GM18499 (cell line): ENCODE results near the gene TMEM190.
A peak's percentile ranks its signal among the peaks of the same experiment; 100 is the strongest.
"Not testable (repeated sequence)": the region's sequence is repeated elsewhere in the genome, so short reads cannot be mapped to it uniquely, and the experiment has no call there.

ENCODE experiments used
- ATAC-seq: cut with Tn5 transposase; IDR thresholded peaks from one replicate; pipeline ENCODE4 v1.9.1; 2021; ENCODE audit warnings: moderate number of reproducible peaks; ENCODE audit not compliant: insufficient read depth, unreplicated experiment

The TMEM190 gene

DNA sequence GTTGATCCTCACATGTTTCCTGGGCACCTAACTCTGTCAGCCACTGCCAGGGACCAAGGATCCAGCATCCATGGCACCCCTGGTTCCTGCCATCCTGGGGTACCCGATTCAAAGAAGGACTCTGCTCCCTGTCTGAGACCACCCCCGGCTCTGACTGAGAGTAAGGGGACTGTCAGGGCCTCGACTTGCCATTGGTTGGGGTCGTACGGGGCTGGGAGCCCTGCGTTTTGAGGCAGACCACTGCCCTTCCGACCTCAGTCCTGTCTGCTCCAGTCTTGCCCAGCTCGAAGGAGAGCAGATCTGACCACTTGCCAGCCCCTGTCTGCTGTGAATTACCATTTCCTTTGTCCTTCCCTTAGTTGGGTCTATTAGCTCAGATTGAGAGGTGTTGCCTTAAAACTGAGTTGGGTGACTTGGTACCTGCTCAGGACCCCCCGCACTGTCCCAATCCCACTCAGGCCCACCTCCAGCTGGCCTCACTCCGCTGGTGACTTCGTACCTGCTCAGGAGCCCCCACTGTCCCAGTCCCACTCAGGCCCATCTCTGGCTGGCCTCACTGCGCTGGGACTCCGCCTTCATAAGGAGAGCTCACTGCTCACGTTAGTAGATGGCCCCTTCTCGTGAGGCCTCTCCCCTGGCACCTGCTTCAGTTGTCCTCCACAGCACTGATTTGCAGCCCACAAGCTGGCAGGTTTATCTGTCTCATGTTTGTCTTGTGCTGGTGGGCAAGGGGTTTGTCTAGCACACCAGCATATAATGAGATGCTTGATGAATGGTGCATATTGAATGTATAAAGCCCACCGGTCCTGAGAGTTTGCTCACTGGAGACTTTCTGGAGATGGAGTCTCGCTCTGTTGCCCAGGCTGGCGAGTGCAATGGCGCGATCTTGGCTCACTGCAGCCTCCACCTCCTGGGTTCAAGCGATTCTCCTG lies 13.0 kb downstream of the TMEM190 start:
- no peak for ATAC-seq

DNA sequence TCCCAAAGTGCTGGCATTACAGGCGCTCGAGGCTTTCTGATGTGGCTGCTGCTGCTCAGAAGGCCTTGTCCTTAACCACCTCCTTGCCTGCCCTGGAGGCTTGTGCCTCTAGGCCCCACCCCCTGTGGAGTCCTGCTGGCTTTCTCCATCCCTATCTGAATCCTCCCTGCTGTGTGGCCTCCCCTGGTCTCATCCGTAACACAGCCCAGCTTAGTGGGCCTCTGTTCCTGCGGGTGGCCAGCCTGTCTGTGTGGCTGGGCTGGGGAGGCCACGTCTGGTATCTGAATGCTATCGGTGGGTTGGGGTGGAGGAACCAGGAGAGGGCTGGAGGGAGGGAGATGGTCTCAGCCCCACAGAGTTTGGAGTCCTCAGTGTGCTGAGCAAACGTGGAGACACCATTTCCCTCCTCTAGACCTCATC lies 13.8 kb downstream of the TMEM190 start:
- ATAC-seq: no peak

DNA sequence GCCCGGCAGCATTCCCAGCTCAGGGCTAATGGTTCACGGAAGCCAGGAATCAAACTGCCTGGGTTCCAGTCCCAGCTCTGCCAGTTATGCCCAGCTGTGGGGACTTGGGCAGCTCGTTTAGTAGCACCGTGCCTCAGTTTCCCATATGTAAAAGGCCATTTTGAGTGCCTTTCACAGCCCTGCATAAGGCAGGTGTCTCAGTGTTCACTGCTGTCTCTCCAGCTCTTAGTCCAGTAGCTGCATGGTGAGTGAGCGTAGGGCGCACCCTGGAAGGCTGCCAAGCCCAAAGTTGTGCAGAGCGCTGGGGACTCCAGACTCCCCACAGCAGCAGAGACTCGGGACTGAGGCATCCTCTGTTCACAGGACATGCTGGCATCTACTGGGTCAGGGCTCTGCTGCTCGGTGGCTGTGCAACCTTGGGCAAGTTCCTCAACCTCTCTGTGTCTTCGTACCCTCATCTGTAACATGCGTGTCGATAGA lies 14.6 kb downstream of the TMEM190 start:
- no peak for ATAC-seq

DNA sequence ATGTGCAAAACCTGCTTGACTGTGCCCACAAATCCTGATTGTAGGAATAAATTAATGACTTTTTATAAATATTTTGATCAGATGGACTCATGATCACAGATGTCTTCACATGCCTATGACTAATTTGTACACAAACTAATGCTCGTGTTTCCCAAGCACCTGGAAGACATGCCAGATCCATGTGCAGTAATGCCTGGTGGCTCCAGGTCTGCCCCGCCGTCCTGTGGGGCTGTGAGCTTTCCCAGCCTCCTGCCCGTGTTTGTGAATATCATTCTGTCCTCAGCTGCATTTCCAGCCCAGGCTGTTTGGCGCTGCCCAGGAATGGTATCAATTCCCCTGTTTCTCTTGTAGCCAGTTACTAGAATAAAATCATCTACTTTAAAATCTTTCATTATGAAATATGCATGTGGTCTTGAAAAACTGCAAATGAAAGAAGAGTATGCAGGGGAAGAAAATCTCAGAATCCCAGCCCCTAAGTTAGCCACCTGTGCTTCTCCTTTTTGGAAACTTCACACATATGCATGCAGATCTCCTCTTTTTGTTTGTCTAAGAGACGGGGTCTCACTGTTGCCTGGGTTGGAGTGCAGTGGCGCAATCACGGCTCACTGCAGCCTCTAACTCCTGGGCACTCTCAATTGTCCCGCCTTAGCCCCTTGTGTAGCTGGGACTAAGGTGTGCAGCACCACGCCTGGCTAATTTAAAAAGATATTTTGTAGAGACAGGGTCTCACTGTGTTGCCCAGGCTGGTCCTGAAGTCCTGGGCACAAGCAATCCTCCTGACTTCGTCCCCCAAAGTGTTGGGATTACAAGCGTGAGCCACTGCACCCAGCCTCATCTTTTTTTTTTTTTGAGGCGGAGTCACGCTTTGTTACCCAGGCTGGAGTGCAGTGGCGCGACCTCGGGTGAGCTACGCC lies 15.3 kb downstream of the TMEM190 start:
- no peak for ATAC-seq

DNA sequence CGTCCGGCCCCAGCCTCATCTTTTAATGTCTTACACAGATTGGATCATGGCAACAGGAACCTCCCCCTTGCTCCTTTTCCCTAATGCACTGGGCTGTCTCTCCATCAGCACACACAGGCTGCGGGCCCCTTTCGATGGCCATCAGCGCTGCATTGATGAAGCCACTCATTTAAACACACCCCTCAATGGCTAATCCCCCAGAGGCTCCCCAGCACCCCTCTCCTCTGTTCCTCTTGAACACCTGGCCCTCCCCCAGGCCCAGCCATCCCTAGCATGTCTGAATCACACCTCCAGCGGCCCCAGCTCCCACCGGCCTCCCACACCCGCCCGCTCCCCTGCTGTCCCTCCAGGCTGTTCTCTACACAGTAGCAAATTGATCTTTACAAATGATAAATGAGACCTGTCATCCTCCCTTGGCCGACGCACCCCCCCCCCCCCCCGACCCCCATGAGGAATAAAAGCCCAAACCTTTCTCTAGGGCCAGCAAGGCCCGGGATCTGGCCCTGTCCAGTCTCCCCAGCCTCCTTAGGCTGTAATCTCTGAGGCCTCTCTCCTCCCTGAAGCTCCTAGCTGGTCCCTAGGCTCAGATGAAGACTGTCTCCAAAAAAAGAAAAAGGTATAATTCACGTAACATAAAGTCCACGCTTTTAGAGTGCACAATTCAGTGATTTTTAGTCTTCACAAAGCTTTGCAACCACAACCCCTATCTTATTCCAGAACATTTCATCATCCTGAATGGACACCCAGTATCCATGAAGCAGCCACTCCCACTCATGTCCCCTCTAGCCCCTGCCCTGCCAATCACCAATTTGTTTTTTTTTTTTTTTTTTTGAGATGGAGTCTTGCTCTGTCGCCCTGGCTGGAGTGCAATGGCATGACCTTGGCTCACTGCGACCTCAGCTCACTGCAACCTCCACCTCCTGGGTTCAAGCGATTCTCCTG lies 16.5 kb downstream of the TMEM190 start:
- ATAC-seq: no peak

DNA sequence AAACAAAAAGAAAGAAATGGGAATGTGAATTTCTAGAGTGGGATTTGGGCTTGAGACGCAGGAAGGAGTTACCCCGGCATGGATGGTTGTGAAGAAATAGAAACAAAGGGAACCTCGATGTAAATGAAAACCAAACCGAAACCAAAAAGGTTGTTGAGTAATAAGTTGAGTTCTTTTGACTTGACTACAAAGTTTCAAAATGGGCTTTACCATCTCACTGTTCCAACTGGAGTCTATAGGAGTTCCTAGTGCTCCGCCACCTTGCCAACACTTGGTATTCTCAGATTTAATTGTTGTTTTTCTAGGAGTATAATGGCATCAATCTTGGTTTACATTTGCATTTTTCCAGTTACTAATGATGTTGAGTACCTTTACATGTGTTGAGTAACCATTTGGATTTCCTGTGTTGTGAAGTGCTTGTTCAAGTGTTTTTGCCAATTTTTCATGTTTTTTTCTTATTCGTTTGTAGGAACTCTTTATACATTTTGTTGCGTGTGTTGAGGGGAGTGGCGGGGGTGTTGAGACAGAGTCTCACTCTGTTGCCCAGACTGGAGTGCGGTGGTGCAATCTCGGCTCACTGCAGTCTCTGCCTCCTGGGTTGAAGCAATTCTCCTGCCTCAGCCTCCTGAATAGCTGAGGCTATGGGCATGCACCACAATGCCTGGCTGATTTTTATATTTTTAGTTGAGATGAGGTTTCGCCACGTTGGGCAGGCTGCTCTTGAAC lies 21.7 kb downstream of the TMEM190 start:
- no peak for ATAC-seq

DNA sequence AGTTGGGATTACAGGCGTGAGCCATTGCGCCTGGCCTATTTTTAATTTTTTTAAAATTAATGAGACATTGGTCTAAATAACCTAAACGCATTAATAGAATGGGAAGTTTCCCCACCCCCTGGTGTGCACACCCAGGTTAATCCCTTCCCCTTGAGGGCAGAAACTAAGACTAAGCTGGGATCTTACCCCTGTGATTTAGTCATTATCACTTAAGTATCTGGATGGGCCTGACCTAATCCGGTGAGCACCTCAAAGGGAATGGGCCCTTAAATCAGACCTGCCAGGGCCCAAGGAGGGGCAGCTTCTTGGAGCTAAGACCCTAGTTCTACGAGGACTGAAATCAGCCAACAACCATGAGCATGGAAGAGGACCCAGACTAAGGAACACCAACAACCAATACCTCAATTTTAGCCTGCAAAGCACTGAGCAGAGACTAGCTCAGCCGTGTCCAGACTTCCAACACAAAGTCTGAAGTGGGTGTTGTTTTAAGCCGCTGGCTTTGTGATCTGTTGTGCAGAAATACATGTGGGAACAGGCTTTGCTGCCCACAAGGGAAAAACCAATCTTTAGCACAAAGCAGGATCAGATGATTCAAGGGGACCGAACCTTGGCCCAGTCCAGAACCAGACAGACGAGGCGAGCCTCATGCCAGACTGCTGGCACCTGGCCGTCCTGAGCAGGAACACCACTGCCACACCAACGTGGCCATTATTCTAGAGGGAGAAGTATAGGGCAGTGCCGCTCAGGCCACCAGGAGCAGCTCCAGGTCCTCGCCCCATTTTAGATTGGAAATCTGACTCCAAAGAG lies 23.9 kb downstream of the TMEM190 start:
- ATAC-seq: no peak

DNA sequence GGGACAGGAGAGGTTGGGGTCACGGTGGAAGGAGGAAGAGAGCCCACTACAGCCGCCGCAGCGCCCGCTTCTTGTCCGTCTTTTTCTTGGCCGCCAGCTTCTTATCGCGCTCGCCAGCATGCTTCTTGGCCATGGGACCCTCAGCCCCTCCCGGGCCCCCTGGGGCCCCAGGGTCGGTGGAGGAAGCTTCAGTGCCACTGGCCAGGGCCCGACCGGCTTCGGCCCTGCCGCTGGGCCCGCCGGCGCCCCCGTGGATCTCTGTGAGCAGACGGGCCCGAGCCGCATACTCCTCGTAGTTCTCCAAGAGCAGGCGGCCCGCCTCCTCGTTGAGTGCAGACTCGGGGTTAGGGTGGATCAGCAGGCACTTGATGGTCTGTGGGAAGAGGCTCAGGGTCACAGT lies 24.8 kb downstream of the TMEM190 start:
- not testable (repeated sequence) for ATAC-seq

DNA sequence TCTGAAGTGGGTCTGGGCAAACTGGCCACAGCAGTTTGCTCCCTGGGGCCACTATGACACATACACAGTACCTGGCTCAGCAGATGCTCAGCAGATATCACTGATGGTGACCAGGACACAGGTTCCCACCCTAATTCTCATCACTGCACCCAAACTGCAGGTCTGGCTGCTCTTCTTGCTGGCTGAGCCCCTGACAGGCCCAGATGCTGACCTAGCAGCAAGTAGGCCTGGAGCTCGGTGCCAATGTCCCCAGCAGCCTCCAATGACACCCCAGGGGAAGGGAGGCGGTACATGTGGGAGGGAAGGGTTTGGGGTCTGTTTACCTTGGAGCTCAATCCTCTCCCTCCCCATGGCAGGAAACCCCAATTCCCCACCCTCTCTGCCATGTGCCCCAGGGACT lies 25.9 kb downstream of the TMEM190 start:
- ATAC-seq: no peak

DNA sequence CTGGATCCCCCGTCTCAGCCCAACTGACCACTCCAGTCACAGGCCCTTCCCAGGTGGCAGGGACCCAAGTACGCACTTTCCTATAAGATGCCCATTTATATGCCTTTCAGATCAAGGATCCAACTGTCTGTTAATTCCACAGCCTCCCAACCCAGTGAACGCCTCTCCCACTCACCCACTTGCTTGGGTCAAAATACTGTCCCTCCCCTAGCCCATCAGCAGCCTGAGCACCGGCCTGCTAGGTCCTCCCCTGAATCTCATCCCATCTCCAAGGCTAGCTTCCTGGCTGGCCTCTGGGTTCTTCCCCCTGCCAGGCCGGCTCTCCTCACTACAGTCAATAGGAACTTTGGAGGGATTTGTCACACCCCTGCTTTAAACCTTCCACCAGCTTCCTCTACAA lies 29.0 kb downstream of the TMEM190 start:
- no peak for ATAC-seq

DNA sequence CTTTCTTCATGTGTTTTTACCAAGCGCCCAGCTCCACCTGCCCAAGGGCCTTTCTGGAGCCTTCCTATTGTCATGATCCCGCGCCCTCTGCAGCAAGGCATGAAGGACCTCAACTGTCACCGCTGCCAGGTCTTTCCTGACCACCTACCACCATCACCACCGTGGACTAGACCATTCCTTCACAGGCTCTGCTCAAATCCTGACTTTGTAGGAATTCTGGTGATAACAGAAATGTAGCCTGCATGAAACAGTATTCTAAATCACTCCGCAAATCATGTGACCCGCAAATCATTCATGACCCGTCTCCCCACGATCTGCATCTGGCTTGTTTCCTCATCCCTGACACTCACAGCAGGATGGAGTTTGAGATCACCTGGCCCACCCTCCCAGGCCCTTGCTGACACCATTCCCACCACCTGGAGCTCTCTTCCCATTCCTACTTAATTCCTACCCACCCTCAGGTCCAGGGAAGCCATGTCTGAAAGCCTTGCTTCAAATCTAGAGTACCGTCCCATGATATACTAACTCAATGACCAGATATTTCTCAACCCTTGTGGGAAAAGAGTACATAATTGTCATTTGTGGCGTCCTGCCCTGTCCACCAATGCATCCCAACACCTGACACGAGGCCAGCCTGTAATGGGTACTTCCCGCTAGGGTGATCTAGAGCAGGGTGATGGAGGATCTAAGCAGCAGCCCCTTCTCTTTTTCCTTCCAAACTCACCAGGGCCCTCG lies 29.6 kb downstream of the TMEM190 start:
- no peak for ATAC-seq

DNA sequence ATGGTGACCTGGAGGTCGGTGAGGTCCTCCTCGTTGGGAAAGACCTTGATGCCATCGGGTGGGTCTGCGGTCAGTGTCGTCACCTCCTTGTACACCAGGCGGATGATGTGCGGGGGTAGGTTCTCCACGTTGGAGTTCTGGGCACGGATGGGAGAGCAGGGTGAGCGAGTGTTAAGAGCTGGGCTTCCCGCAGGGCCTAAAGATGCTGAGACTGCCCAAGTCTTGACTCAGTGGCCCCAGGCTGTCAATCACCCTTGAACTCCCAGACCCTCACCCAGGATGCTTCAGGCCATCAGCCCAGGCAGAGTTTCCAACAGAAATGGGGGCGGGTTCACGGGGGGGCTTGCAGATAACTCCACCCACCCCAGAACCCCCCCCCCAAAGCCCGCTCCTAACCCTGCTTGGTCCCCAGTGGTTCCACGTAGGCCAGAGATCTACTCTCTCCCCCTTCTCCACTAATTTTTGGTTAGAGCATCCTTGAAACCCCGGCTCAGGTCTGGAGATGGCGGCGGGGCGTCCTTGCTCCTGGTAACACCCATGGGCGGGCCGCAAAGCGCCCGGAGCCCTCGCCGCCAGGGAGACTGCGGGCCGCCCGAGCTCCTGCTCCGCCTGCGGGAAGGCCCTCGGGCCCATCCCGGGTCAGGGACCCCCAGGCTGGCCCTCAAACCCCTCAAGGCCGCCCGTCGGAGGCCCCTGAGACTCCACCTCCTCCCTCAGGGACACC lies 30.4 kb downstream of the TMEM190 start:
- ATAC-seq: no peak

DNA sequence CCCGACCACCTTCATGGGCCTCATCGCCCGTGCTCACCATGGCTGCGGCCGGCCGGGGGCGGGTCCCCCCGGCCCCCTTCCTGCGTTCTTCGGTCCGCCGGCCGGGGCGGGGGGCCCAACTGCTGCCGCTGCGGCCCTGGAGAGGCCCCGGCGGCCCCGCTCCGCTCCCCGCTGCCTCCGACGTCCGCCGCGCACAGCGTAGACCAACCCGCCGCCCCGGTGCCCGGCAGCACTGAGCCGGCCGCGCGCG lies 30.8 kb downstream of the TMEM190 start, which contains the start of gene UBE2S:
Gene UBE2S, minus strand, starts transcription at position 239 of the 250 bp plus-strand sequence. Its CDS starts 199 bp downstream, at position 40.
- not testable (repeated sequence) for ATAC-seq

DNA sequence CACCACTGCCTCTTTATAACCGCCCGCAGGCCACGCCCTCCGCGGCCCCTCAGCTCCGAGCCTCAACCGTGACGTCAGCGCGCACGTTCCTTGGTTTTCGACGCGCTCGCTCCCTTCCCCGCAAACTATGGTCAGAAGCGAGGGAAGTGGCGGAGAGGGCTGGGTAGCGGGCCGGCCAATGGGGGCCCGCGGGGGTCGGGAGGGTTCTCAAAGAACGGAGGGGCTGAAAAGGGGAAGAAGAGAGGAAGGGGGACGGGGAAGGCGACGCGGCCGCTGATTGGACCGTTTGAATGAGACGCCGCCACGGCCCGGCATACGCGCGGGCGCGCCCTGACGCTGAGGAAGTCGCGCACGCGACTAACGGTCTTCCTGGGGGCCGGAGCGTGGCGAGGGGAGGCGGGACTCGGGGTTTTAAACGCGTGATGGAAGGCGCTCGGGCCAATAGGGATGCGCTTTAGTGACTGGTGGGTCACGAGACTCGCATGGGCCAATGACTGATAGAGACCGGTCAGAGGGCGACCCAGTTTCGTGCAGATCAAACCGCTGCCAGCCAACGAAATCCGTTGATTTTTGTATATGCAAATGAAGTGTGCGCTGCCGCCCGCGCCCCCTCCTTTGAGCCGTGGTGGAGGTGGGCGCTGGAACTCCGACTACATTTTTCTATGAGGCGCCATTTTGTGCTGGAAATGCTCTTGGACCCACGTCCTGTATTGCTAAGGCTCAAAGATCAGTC lies 31.3 kb downstream of the TMEM190 start:
- peak; percentile 69 for ATAC-seq

DNA sequence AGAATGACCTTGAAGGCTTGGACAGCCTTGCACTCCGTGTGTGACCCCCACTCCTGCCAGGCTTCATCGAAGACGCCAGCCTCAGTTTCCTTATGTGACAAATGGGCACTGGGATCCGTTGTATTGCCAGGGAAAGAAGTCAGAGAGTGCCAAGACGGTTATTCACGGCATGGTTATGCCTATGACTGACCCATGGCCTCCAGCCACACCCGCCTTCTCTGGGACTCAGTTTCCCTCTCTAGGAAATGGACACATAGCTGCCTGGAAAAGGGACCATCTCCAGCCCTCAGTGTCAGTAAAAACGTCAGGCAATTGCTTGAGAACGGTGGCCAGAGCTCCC lies 31.9 kb downstream of the TMEM190 start:
- no peak for ATAC-seq

DNA sequence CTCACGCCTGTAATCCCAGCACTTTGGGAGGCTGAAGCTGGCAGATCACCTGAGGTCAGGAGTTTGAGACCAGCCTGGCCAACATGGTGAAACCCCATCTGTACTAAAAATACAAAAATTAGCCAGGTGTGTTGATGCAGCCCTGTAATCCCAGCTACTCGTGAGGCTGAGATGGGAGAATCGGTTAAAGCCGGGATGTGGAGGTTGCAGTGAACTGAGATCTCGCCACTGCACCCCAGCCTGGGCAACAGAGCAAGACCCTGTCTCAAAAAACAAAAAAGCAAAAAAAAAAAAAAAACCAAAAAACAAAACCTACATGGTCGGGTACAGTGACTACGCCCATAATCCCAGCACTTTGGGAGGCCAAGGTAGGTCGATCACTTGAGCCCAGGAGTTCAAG lies 32.6 kb downstream of the TMEM190 start:
- ATAC-seq: not testable (repeated sequence)

DNA sequence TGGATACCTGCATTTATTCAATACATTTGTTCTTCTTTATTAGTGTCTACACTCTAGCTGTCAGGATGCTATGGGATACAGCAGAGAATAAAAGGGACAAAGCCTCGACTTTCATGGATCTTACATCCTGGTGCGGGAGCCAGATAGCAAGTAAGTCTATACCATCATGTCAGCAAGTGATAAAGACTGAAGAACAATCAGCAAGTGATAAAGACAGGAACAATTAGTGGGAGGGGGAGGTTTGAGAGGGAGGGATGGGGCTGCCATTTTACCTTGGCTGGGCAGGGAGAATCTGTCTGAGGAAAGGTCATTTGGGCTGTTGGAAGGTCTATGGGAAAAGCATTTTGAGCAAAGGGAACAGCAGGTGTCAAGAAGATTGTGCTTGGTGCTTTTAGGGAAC lies 33.5 kb downstream of the TMEM190 start:
- ATAC-seq: no peak
